Measurements from ENCODE around the gene GRK3. TPM values are rescaled to one million over a fixed set of nuclear protein-coding genes. Genes with fewer than 3 reads are reported as not detected.

Gene GRK3
- total RNA-seq, 1 experiment from 2014 or later, result 14.6 TPM

DNA sequence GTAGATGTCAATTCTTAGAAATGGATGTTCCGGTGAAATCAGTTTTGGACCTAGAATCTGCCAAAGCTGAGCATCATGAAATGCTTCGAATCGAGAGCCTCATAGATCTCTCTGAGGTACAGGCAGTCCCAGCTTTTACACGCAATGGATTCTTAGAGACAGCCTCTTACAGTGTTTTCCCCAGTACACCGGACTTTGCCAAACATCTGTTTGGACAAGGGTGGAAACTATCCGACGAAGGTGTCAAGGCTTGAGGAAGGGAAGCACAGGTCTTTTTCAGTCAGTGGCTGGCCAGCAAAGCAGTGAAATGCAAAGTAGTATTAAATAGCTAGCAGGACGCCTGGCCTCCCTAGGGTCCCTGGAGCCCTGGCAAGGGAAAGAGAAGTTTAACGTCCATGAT lies 4.9 kb downstream of the GRK3 start:
- BruUV-seq (replicated peaks), result no TSS peak
- no peak for TF ChIP-seq EZH2 (IDR thresholded peaks at IDR 0.05)
- TF ChIP-seq SIN3A (IDR thresholded peaks at IDR 0.05; ENCODE audit: low read depth), result no peak
- TF ChIP-seq YY1 (IDR thresholded peaks at IDR 0.05; ENCODE audit: extremely low read depth, insufficient replicate concordance, low read depth, low read length), result no peak
- no peak for TF ChIP-seq ZFX (IDR thresholded peaks at IDR 0.05)
- TF ChIP-seq, protein P1, sequence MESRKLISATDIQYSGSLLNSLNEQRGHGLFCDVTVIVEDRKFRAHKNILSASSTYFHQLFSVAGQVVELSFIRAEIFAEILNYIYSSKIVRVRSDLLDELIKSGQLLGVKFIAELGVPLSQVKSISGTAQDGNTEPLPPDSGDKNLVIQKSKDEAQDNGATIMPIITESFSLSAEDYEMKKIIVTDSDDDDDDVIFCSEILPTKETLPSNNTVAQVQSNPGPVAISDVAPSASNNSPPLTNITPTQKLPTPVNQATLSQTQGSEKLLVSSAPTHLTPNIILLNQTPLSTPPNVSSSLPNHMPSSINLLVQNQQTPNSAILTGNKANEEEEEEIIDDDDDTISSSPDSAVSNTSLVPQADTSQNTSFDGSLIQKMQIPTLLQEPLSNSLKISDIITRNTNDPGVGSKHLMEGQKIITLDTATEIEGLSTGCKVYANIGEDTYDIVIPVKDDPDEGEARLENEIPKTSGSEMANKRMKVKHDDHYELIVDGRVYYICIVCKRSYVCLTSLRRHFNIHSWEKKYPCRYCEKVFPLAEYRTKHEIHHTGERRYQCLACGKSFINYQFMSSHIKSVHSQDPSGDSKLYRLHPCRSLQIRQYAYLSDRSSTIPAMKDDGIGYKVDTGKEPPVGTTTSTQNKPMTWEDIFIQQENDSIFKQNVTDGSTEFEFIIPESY (IDR thresholded peaks at IDR 0.05; ENCODE audit: extremely low read depth, insufficient replicate concordance, low read length), result no peak
- TF ChIP-seq CEBPB (IDR thresholded peaks at IDR 0.05; ENCODE audit: low read depth), result no peak
- TF ChIP-seq, protein P2, sequence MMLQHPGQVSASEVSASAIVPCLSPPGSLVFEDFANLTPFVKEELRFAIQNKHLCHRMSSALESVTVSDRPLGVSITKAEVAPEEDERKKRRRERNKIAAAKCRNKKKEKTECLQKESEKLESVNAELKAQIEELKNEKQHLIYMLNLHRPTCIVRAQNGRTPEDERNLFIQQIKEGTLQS (IDR thresholded peaks at IDR 0.05), result no peak
- TF ChIP-seq POLR2A (IDR thresholded peaks at IDR 0.05; ENCODE audit: borderline replicate concordance, extremely low read depth, insufficient read depth, insufficient read length), result no peak
- no peak for TF ChIP-seq POLR2AphosphoS5 (IDR thresholded peaks at IDR 0.05; ENCODE audit: low read depth, low read length)
- no peak overlapping the region for H3K4me3 ChIP-seq (replicated peaks in 1 of 2; ENCODE audit: low read depth in 1 of 2, low read length in 2 of 2)

More for the DNA sequence above, 4.9 kb downstream of the GRK3 start:
- Histone ChIP-seq H3K27ac (ENCODE audit: low read depth, low read length) (no peak overlapping the region), H3K9me2 (ENCODE audit: insufficient read depth) (no peaks in the 10 kb centered on the region), H3K4me2 (ENCODE audit: low read length) (no peak overlapping the region), H3K9me3 (ENCODE audit: control insufficient read depth in 1 of 2, insufficient read depth in 1 of 2, low read depth in 1 of 2, low read length in 2 of 2) (no peaks in the 10 kb centered on the region), H3K4me1 (ENCODE audit: control insufficient read depth in 1 of 2, insufficient read depth in 2 of 2, low read length in 2 of 2) (peaks cover 7 to 14% of the 10 kb centered on the region in 2 experiments; a peak in 3 of 4 replicates), H3K79me2 (ENCODE audit: insufficient read depth, low read length) (peaks cover 11% of the 10 kb centered on the region; the same call in 1 of the 2 replicates), H2AFZ (ENCODE audit: low read depth, low read length, poor library complexity, severe bottlenecking) (no peak overlapping the region), H3K36me3 (ENCODE audit: control insufficient read depth in 1 of 2, insufficient read depth in 2 of 2, low read length in 2 of 2) (no peaks in the 10 kb centered on the region), H3K27me3 (ENCODE audit: insufficient read depth, low read length) (no peaks in the 10 kb centered on the region), H4K20me1 (ENCODE audit: insufficient read depth) (no peaks in the 10 kb centered on the region), H3K9ac (ENCODE audit: low read length) (no peak overlapping the region)
- ChIA-PET RAD21 (ENCODE audit: low non-redundant PET in 1 of 2, low total read pairs in 2 of 2, uncharacterized antibody in 2 of 2, unreplicated experiment in 2 of 2) (no interaction called here), POLR2A (no interaction called here), CTCF (no interaction called here)
- no peak for ATAC-seq
- no peak for DNase-seq (ENCODE audit: low read depth, low spot score)
- intact Hi-C loops (cut with micrococcal nuclease), result no loop called here
